A549 (cell line): ENCODE data around the gene RTN4RL2. TPM values are rescaled to one million over a fixed set of nuclear protein-coding genes. Genes with fewer than 3 reads are reported as not detected.

Experiments
- ATAC-seq, 2 experiments: fragments of 200-7000 bp in 1 of 2; fragments of >200 bp in 1 of 2; cut with Nextera tagmentation in 1 of 2; cut with Tn5 transposase in 1 of 2; 3 replicates each; pipeline versions ENCODE4 v1.8.0 to v1.9.1; 2018 to 2020; ENCODE audit warnings: mild to moderate bottlenecking in 1 of 2, moderate library complexity in 1 of 2
- CTCF ChIA-PET: fragments of 300-600 bp; sonication (Branson Sonifier 250); formaldehyde crosslinking; extraction: SDS; loops from one replicate; lab custom pipeline; 2021; ENCODE audit warnings: antibody characterized with exemption, inconsistent platforms; lab: Yijun Ruan, JAX
- POLR2A ChIA-PET: fragments of 350-600 bp; formaldehyde crosslinking; extraction: SDS; loops from one replicate; lab custom pipeline; 2021; ENCODE audit warnings: antibody characterized with exemption, inconsistent platforms; lab: Yijun Ruan, JAX
- DNase-seq, 2 experiments: peaks; one replicate each; pipeline versions ENCODE4 v3.0.0 to v3.0.0-alpha.2; 2011 to 2016; ENCODE audit warnings: low read depth in 1 of 2, low spot score in 1 of 2
- FAIRE-seq: peaks from 2 replicates; lab custom pipeline; 2011; peaks lifted over from hg19 to GRCh38; lab: Jason Lieb, UNC
- H3K27ac ChIP-seq, 2 experiments: fragments of >200 bp; sonication (Bioruptor Twin); formaldehyde crosslinking; 3 replicates each; pipeline ENCODE4 v1.5.1; 2016 to 2017
- H3K4me1 ChIP-seq: fragments of >200 bp; sonication (Bioruptor Twin); formaldehyde crosslinking; 3 replicates; pipeline ENCODE4 v1.6.1; 2016
- H3K4me2 ChIP-seq: fragments of >200 bp; sonication (Bioruptor Twin); formaldehyde crosslinking; 3 replicates; pipeline ENCODE4 v1.6.1; 2016
- H3K4me3 ChIP-seq: fragments of >200 bp; sonication (Bioruptor Twin); formaldehyde crosslinking; 3 replicates; pipeline ENCODE4 v1.5.1; 2016
- H3K9me3 ChIP-seq: fragments of >200 bp; sonication (Bioruptor Twin); formaldehyde crosslinking; 3 replicates; pipeline ENCODE4 v1.6.1; 2016
- BHLHE40 ChIP-seq: IDR thresholded peaks from 2 replicates; pipeline ENCODE4 v1.6.1; 2012; ENCODE audit warnings: low read depth, low read length, inconsistent platforms
- EHF ChIP-seq: fragments of 250-450 bp; sonication (Bioruptor Pico); IDR thresholded peaks from 2 replicates; pipeline ENCODE4 v1.5.0; 2020; ENCODE audit warnings: mild to moderate bottlenecking
- FOSB ChIP-seq: fragments of 250-450 bp; sonication (Bioruptor Pico); IDR thresholded peaks from 2 replicates; pipeline ENCODE4 v1.5.0; 2020; ENCODE audit warnings: mild to moderate bottlenecking, moderate library complexity
- FOSL2 ChIP-seq, 2 experiments: fragments of 450-650 bp in 1 of 2; fragments of >200 bp in 1 of 2; sonication (Bioruptor Twin) in 1 of 2; formaldehyde crosslinking; IDR thresholded peaks; 2 replicates each; pipeline versions ENCODE4 v1.5.0 to v1.6.1; 2016 to 2020; ENCODE audit warnings: mild to moderate bottlenecking in 1 of 2, moderate library complexity in 1 of 2
- GATA3 ChIP-seq: IDR thresholded peaks from 2 replicates; pipeline ENCODE4 v1.6.1; 2012; ENCODE audit warnings: borderline replicate concordance
- HOXA7 ChIP-seq: fragments of 250-450 bp; sonication (Bioruptor Pico); IDR thresholded peaks from 2 replicates; pipeline ENCODE4 v1.5.0; 2020; ENCODE audit warnings: mild to moderate bottlenecking, moderate library complexity
- HOXB5 ChIP-seq: fragments of 250-450 bp; sonication (Bioruptor Pico); IDR thresholded peaks from 2 replicates; pipeline ENCODE4 v1.5.0; 2020; ENCODE audit warnings: mild to moderate bottlenecking, moderate library complexity
- JUNB ChIP-seq: fragments of >200 bp; sonication (Bioruptor Twin); formaldehyde crosslinking; IDR thresholded peaks from 2 replicates; pipeline ENCODE4 v1.6.1; 2016
- MAZ ChIP-seq: fragments of 150-350 bp; IDR thresholded peaks from 2 replicates; pipeline ENCODE4 v1.6.1; 2014; ENCODE audit warnings: antibody characterized with exemption, low read depth, low read length, borderline replicate concordance
- NFE2L2 ChIP-seq: fragments of 150-350 bp; conservative IDR thresholded peaks from 2 replicates; pipeline ENCODE4 v1.6.1; 2014; ENCODE audit warnings: low read length
- POLR2A ChIP-seq: IDR thresholded peaks from 2 replicates; pipeline ENCODE4 v1.6.1; 2012; ENCODE audit warnings: mild to moderate bottlenecking, low read length
- RAD21 ChIP-seq, 2 experiments: fragments of >200 bp in 1 of 2; sonication (Bioruptor Twin) in 1 of 2; formaldehyde crosslinking in 1 of 2; IDR thresholded peaks in 1 of 2; conservative IDR thresholded peaks in 1 of 2; 2 replicates in 1 of 2; 3 replicates in 1 of 2; pipeline ENCODE4 v1.6.1; 2012 to 2018; ENCODE audit warnings: inconsistent platforms in 1 of 2
- TFCP2L1 ChIP-seq: fragments of 250-450 bp; sonication (Bioruptor Pico); IDR thresholded peaks from 2 replicates; pipeline ENCODE4 v1.5.0; 2021; ENCODE audit warnings: mild to moderate bottlenecking
- TP53 ChIP-seq: fragments of 250-450 bp; sonication (Bioruptor Pico); IDR thresholded peaks from 2 replicates; pipeline ENCODE4 v1.5.0; 2021; ENCODE audit warnings: mild to moderate bottlenecking, moderate library complexity
- ZNF302 ChIP-seq: fragments of 250-450 bp; sonication (Bioruptor Pico); IDR thresholded peaks from 2 replicates; pipeline ENCODE4 v1.9.0; 2021; ENCODE audit warnings: inconsistent platforms, mild to moderate bottlenecking, moderate library complexity
- WGBS: methylation state at CpG from one replicate; pipeline ENCODE4 v1.1.6; 2017; ENCODE audit errors: missing lambda C conversion rate; 5-methylcytosine and 5-hydroxymethylcytosine counted together
- polyA plus RNA-seq, 4 experiments: library from polyadenylated mRNA; depleted of rRNA in 3 of 4; stranded (reverse); fragments of >200 nt; fragmentation: RNase III in 1 of 4; extraction: RNeasy Plus Mini Kit Qiagen cat#74134 plus additional on column Dnase treatment in 1 of 4; gene quantifications; 2 replicates in 3 of 4; 3 replicates in 1 of 4; pipeline ENCODE4 v1.2.3, GENCODE V29; 2011 to 2017
- TF ChIP-seq, protein P1 (sequence below): IDR thresholded peaks from 2 replicates; pipeline ENCODE4 v1.6.1; 2012; ENCODE audit warnings: low read depth, borderline replicate concordance
- TF ChIP-seq, protein P2 (sequence below): IDR thresholded peaks from 2 replicates; pipeline ENCODE4 v1.6.1; 2012
- TF ChIP-seq, protein P3 (sequence below): fragments of >200 bp; sonication (Bioruptor Twin); formaldehyde crosslinking; IDR thresholded peaks from 2 replicates; pipeline ENCODE4 v1.6.1; 2016
- TF ChIP-seq, protein P4 (sequence below): fragments of 200-600 bp; sonication (generic); IDR thresholded peaks from 2 replicates; pipeline ENCODE4 v1.6.1; 2016; ENCODE audit warnings: antibody characterized with exemption, mild to moderate bottlenecking, moderate library complexity
- TF ChIP-seq, protein P5 (sequence below): fragments of >200 bp; sonication (Bioruptor Twin); formaldehyde crosslinking; IDR thresholded peaks from 3 replicates; pipeline ENCODE4 v1.6.1; 2016

The RTN4RL2 gene
- polyA plus RNA-seq, 2 of the 4 experiments (the other 2 are of a cell fraction), result 9.2 to 23.7 TPM

- CTCF ChIA-PET, result interaction anchor here (0.6 to 22.5 kb wide), 6 partner anchors 9 to 161 kb away, joined by 3 to 299 read pairs (median 4); partner anchors contain the start of genes P2RX3, TIMM10 and UBE2L6
- H3K4me3 ChIP-seq, result peak overlapping the region; percentile 23; the same call in 2 of the 3 replicates
- no peak for TF ChIP-seq ZNF302 (CRISPR knock-in tag)
- TF ChIP-seq, protein P1, sequence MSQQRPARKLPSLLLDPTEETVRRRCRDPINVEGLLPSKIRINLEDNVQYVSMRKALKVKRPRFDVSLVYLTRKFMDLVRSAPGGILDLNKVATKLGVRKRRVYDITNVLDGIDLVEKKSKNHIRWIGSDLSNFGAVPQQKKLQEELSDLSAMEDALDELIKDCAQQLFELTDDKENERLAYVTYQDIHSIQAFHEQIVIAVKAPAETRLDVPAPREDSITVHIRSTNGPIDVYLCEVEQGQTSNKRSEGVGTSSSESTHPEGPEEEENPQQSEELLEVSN, result peak; percentile 8; the same call in 1 of the 2 replicates
- TF ChIP-seq BHLHE40, result 0 out of 2 replicates have a peak, but pooled peaks have one; percentile 17
- peak; percentile 38; the same call in 1 of the 2 replicates for TF ChIP-seq POLR2A
- TF ChIP-seq, protein P2, sequence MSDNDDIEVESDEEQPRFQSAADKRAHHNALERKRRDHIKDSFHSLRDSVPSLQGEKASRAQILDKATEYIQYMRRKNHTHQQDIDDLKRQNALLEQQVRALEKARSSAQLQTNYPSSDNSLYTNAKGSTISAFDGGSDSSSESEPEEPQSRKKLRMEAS, result 0 out of 2 replicates have a peak, but pooled peaks have one; percentile 25
- H3K4me2 ChIP-seq, result peak overlapping the region; percentile 80
- no peak for FAIRE-seq
- peak overlapping the region; percentile 62 to 84; a peak in 5 of 6 replicates for H3K27ac ChIP-seq
- WGBS, result 10% methylated on average over 17 of the region's 35 CpGs
- peaks cover 11% of the 10 kb centered on the region; the same call in 2 of the 3 replicates for H3K4me1 ChIP-seq
- peak; percentile 98 to 100 for ATAC-seq
- POLR2A ChIA-PET, result no interaction called here
- peak; percentile 83 to 98 for DNase-seq
- H3K9me3 ChIP-seq, result no peaks in the 10 kb centered on the region
Measured at GRCh38 chr11:57499413-57499982, 39.2 kb downstream of the RTN4RL2 start.

- DNase-seq (no peak), ATAC-seq (peak; percentile 46 to 49; a peak in 5 of 6 replicates)
- H3K27ac ChIP-seq, result peak overlapping the region; percentile 38 to 84; a peak in 5 of 6 replicates
Measured at GRCh38 chr11:57499983-57500461, 39.7 kb downstream of the RTN4RL2 start.

DNA sequence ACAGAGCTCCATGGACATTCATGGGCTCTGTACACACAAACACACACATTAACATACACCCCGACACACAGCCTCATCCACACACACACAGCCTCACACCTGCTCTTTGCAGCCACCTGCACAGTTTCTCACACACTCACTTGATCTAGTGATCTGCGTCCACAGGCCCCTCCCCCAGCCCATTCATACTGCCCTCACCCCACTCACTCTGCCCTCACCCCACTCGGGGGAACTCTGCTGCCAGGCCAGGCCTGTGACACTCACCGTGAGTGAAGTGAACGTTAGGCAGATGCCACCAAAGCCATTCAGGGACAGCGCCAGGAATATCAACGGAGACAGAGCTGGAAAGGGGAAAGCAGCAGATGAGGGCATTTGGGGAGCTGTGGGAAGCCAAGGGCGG is 40.2 kb downstream of the RTN4RL2 start:
- Histone ChIP-seq H3K9me3 (no peaks in the 10 kb centered on the region), H3K4me2 (no peak overlapping the region), H3K4me1 (peaks cover 11% of the 10 kb centered on the region; the same call in 2 of the 3 replicates), H3K4me3 (no peak overlapping the region), H3K27ac (no peak overlapping the region)
- WGBS, result 90% methylated on average over 8 of the region's 8 CpGs
- ATAC-seq (no peak), FAIRE-seq (no peak), DNase-seq (no peak)
- CTCF ChIA-PET, result interaction anchor here (1.1 to 22.5 kb wide), 6 partner anchors 10 to 162 kb away, joined by 3 to 299 read pairs (median 4); partner anchors contain the start of genes P2RX3, TIMM10 and UBE2L6
- POLR2A ChIA-PET, result no interaction called here
- no peak for TF ChIP-seq FOSL2 (IDR thresholded peaks at IDR 0.05)
- no peak for TF ChIP-seq FOSL2 (CRISPR knock-in tag; IDR thresholded peaks at IDR 0.05)
- TF ChIP-seq, protein P3, sequence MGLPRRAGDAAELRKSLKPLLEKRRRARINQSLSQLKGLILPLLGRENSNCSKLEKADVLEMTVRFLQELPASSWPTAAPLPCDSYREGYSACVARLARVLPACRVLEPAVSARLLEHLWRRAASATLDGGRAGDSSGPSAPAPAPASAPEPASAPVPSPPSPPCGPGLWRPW, result no peak
- no peak for TF ChIP-seq EHF (CRISPR knock-in tag)
- TF ChIP-seq, protein P4, sequence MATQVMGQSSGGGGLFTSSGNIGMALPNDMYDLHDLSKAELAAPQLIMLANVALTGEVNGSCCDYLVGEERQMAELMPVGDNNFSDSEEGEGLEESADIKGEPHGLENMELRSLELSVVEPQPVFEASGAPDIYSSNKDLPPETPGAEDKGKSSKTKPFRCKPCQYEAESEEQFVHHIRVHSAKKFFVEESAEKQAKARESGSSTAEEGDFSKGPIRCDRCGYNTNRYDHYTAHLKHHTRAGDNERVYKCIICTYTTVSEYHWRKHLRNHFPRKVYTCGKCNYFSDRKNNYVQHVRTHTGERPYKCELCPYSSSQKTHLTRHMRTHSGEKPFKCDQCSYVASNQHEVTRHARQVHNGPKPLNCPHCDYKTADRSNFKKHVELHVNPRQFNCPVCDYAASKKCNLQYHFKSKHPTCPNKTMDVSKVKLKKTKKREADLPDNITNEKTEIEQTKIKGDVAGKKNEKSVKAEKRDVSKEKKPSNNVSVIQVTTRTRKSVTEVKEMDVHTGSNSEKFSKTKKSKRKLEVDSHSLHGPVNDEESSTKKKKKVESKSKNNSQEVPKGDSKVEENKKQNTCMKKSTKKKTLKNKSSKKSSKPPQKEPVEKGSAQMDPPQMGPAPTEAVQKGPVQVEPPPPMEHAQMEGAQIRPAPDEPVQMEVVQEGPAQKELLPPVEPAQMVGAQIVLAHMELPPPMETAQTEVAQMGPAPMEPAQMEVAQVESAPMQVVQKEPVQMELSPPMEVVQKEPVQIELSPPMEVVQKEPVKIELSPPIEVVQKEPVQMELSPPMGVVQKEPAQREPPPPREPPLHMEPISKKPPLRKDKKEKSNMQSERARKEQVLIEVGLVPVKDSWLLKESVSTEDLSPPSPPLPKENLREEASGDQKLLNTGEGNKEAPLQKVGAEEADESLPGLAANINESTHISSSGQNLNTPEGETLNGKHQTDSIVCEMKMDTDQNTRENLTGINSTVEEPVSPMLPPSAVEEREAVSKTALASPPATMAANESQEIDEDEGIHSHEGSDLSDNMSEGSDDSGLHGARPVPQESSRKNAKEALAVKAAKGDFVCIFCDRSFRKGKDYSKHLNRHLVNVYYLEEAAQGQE, result no peak
- no peak for TF ChIP-seq MAZ
- no peak for TF ChIP-seq TFCP2L1 (CRISPR knock-in tag)
- TF ChIP-seq, protein P1, result no peak
- no peak for TF ChIP-seq JUNB
- no peak for TF ChIP-seq FOSB (CRISPR knock-in tag)
- no peak for TF ChIP-seq BHLHE40
- TF ChIP-seq, protein P5, sequence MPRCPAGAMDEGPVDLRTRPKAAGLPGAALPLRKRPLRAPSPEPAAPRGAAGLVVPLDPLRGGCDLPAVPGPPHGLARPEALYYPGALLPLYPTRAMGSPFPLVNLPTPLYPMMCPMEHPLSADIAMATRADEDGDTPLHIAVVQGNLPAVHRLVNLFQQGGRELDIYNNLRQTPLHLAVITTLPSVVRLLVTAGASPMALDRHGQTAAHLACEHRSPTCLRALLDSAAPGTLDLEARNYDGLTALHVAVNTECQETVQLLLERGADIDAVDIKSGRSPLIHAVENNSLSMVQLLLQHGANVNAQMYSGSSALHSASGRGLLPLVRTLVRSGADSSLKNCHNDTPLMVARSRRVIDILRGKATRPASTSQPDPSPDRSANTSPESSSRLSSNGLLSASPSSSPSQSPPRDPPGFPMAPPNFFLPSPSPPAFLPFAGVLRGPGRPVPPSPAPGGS, result no peak

More at GRCh38 chr11:57499983-57500461, 39.7 kb downstream of the RTN4RL2 start:
- ChIA-PET POLR2A (no interaction called here), CTCF (interaction anchor here (1.1 to 22.5 kb wide), 5 partner anchors 10 to 162 kb away, joined by 3 to 299 read pairs (median 4); partner anchors contain the start of genes P2RX3, TIMM10 and UBE2L6)
- 66% methylated on average over 12 of the region's 12 CpGs for WGBS
- FAIRE-seq, result no peak
- Histone ChIP-seq H3K9me3 (no peaks in the 10 kb centered on the region), H3K4me2 (peak overlapping the region; percentile 80), H3K4me1 (peaks cover 11% of the 10 kb centered on the region; the same call in 2 of the 3 replicates), H3K4me3 (peak overlapping the region; percentile 14; the same call in 1 of the 3 replicates)
- TF ChIP-seq RAD21 (conservative IDR thresholded peaks at IDR 0.05 in 1 of 2, IDR thresholded peaks at IDR 0.05 in 1 of 2) (no peak), HOXB5 (no peak), TP53 (CRISPR knock-in tag) (no peak), HOXA7 (CRISPR knock-in tag) (no peak), ZNF302 (CRISPR knock-in tag) (no peak), GATA3 (no peak), NFE2L2 (no peak)
- TF ChIP-seq, protein P4, result no peak
